PC-3 (cell line): ENCODE data around the gene SMC1B.
"Not testable (repeated sequence)": the region's sequence is repeated elsewhere in the genome, so short reads cannot be mapped to it uniquely, and the experiment has no call there.

Experiments
- EZH2 ChIP-seq: fragments of 300-600 bp; sonication (generic); IDR thresholded peaks from one replicate; pipeline ENCODE4 v1.6.1; 2017; ENCODE audit warnings: antibody characterized with exemption, mild to moderate bottlenecking, low read length; ENCODE audit not compliant: unreplicated experiment
- TF ChIP-seq, protein P1 (sequence below): fragments of 300-600 bp; sonication (generic); conservative IDR thresholded peaks from 2 replicates; pipeline ENCODE4 v1.5.1; 2017; ENCODE audit warnings: antibody characterized with exemption, low read depth, mild to moderate bottlenecking, low read length

DNA sequence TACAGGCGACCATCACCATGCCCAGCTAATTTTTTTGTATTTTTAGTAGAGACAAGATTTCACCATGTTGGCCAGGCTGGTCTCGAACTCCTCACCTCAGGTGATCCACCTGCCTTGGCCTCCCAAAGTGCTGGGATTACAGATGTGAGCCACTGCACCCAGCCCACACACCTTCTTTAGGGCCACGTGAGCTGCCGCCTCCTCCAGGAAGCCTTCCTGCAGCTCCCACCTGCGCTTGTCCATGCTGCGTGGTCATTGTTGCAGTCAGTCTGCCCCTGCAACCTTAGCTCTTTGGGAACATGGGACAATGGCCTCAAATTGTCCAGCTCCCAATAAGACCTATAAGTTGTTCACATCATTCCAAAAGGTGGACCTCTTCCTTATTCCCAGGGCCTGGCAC, 118.4 kb downstream of the SMC1B start:
- TF ChIP-seq, protein P1, sequence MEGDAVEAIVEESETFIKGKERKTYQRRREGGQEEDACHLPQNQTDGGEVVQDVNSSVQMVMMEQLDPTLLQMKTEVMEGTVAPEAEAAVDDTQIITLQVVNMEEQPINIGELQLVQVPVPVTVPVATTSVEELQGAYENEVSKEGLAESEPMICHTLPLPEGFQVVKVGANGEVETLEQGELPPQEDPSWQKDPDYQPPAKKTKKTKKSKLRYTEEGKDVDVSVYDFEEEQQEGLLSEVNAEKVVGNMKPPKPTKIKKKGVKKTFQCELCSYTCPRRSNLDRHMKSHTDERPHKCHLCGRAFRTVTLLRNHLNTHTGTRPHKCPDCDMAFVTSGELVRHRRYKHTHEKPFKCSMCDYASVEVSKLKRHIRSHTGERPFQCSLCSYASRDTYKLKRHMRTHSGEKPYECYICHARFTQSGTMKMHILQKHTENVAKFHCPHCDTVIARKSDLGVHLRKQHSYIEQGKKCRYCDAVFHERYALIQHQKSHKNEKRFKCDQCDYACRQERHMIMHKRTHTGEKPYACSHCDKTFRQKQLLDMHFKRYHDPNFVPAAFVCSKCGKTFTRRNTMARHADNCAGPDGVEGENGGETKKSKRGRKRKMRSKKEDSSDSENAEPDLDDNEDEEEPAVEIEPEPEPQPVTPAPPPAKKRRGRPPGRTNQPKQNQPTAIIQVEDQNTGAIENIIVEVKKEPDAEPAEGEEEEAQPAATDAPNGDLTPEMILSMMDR = not testable (repeated sequence)
- not testable (repeated sequence) for TF ChIP-seq EZH2
